ENCODE measurements around the gene CAMTA1.

The CAMTA1 gene

GRCh38 chr1:7335224-7335879 lies 550.1 kb downstream of the CAMTA1 start:
- no peak for DNase-seq

DNA sequence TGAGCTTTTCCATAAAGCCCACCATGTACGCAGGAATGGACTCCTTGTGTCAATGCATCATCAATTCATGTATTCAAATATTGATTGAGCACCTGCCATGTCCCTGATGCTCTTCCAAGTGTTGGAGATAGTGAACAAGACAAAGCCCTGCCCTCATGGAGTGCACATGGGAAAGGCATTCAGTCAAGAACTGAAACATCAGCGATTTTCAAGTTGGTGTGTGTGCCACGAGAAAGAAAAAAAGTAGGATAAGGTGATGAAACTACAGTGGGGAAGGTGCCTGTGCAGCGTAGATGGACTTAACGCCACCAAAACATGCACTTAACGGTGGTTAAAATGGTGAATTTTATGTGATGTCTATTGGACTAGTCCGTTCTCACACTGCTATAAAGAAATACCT lies 553.2 kb downstream of the CAMTA1 start:
- DNase-seq: no peak

- no peak for DNase-seq
Measured at GRCh38 chr1:7339014-7339413, 553.8 kb downstream of the CAMTA1 start.

DNA sequence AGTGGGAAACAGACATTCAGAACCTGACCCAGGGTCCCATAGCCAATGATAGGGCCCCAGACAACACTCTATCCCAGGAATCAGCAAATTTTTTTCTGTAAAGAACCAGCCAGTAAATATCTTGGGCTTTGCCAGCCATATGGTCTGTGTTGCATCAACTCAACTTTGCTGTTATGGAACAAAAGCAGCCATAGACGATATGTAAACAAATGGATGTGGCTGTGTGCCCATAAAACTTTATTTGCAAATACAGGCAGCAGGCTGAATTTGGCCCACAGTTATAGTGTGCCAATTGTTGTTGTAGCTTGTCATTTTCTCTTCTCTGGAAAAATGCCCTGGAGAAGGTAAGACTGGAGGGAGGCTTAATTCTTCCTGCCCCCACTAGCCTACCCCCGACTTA lies 554.7 kb downstream of the CAMTA1 start:
- no peak for DNase-seq

GRCh38 chr1:7341145-7341905 lies 556.1 kb downstream of the CAMTA1 start:
- DNase-seq: no peak

GRCh38 chr1:7343882-7344281 lies 558.6 kb downstream of the CAMTA1 start:
- DNase-seq: no peak

- no peak for DNase-seq
Measured at GRCh38 chr1:7344299-7344698, 559.0 kb downstream of the CAMTA1 start.

DNA sequence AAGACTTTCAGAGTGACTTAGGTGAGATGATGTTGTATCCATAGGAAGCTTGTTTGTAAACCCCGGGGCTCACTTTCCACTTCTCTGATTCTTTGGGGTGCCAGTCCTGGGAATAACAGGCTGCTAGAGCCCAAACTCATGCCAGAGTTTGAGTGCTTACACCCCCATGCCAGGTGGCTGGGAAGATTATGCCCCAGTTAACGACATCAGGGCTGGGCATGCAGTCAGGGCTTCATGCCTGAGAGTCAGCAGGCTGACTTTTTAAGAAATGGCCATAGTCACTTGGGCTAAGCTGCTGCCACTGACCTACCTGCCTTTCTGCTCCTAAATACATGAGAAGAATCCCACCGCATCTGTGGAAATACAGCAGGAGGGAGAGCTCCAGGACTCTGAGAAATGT lies 560.3 kb downstream of the CAMTA1 start:
- DNase-seq: no peak

DNA sequence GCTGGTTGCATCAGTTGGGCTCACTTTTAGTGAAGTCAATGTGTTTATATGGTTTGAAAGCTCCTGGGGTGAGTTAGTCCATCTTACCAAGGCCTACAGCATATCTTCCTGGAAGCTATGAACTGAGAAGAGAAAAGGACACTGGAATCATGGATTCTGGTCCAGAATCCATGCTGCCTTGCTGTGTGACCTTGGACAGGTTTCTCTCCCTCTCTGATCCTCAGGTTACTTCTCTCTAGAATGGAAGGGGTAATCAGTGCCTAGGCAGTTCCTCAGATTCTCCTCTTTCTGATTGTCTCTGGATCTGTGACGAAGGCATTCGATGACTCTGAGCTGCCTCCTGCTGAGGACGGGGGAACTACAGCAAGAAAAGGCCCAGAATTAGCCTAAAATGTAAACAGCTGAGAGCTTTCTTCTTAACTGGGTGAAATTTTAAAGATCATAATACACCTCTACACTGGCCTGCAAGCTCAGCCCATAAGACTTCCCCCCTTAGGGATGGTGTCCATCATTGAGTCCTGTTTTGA lies 560.9 kb downstream of the CAMTA1 start:
- DNase-seq: no peak

DNA sequence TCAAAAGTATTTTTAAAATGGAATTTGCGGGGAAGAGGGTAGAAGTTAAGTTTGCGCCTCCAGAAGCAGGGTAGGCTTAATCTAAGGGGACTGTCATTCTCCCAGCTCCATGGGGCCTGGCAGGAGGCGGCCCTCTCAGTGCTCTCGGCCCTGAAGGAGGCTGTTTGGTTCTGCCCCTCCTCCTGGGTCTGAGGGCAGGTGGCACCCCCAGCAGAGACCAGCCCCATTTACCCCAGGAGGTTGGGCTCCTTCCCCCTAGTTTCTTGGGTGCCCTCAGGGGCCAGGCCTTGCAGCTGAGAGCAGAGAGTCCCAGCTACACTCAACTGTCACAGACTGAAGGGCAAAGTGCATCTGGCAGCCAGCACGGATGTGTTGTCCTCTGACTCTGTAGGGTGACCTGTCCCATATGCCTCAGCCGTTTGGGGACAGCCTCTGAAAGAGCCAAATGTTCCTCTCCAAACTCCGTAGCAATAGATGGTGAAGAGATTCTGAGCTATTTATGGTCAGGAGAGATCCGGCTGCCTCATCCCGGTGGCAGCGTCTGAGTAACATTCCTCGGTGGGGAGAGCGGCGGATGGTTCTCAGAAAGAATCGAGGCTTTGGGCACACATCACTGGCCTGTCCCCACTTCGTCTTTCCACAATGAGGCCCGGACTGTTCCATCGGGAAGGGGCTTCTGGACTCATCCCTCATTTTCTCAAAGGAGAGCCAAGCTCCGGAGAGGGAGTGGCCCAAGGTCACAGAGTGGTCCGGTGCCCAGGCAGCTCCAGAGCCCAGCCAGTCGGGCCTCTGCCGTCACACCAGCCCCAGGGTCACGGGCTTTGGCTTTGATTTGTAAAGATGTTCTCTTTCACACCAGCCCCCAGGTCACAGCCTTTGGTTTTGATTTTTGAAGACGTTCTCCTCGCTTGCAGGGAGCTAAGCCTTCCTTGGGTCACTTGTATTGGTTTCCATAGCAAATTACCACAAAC lies 561.6 kb downstream of the CAMTA1 start:
- DNase-seq: no peak

- no peak for DNase-seq
Measured at GRCh38 chr1:7348073-7348472, 562.8 kb downstream of the CAMTA1 start.

GRCh38 chr1:7348580-7348979 lies 563.3 kb downstream of the CAMTA1 start:
- no peak for DNase-seq

- no peak for DNase-seq
Measured at GRCh38 chr1:7350804-7351203, 565.5 kb downstream of the CAMTA1 start.

DNA sequence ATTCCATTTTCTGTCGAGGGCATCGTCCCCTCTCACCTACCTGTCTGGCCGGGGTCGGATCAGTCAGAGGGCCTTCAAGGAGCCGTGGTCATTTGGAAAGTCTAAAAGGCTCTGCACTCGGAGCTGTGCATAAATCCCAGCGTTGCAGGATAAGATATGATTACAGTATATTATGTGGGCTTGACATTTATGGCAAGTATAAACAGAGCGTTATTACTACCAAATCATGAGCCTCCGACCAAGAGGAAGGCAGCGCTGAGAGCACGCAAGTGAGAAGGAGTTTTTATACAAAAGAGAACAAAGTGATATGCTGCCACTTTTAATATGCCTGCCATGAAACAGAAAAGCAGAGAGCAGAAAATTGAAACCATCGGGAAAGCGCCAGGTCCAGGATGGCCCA lies 566.4 kb downstream of the CAMTA1 start:
- no peak for DNase-seq

DNA sequence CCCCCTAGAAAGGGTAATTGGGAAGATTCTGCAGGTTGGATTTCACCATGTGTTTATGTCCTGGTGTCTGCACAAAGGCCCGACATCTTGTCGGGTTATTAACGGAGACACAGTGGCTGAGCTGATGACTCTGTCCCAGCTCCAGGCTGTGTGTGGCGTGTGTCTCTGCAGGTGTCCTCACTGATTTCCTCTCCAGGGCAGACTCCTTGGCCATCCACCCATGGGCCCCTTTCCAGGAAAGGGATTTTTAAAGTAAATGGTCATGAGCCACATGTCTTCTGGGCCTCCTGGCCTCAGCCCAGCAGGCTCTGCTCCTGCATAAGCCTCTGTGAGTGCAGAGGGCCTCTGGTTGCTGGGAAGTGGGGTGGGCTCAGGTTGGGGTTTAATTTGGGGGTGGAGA lies 567.1 kb downstream of the CAMTA1 start:
- no peak for DNase-seq

- no peak for DNase-seq
Measured at GRCh38 chr1:7352974-7353373, 567.7 kb downstream of the CAMTA1 start.

DNA sequence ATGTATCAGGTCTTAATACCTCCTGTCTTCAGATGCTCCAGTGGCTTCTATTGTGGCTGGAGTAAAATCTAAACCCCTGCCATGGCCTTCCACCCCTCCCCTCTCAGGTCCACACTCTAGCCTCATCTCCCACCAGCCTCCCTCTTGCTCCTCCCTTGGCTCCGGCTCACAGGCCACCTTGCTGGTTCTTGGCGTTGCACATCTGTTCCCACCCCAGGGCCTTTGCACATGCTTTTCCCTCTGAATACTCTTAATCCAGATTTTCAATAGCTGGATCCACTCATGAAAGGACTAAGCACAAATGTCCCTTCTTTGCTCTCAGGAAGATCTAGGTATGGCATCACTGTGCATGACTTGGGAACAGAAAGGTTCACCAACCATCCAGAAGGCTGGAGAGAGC lies 570.4 kb downstream of the CAMTA1 start:
- no peak for DNase-seq

GRCh38 chr1:7356079-7356478 lies 570.8 kb downstream of the CAMTA1 start:
- no peak for DNase-seq

DNA sequence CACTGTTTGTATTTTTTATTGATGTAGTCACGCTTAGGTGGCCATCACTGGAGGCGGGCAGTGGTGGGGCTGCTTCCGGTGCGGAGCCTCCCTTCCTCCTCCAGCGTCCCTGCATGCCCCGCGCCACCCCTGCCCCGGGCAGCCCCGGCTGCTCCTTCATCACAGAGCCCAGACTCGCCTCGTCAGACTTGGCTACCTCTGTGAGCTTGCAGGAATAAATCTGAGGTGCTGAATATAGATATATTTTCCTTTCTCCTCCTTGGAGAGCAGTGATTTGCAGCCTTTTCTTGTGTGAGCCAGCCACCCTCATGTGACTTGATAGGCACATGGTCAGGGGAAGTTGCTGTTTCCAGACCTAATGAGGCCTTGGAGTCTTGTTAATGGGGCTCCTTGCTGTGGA lies 573.2 kb downstream of the CAMTA1 start:
- DNase-seq: no peak

GRCh38 chr1:7360526-7360925 lies 575.3 kb downstream of the CAMTA1 start:
- no peak for DNase-seq

DNA sequence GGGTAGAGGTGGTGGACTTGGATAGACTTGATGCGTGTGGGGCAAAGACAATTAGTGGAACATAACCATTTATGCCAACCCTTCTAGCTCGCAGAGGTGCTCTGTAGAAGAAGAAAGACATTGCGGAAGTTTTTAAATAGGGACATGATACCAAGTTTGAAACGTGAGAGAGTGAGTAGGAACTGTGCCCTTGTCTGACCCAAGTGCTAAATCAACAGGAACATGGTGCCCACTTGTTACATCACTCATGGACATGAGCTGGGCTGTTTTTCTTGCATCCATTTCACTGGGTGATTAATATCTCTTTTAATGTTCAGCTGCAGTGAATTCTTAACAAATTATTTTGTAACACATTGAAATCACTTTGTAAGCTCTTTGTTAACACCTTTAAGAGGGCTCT lies 577.7 kb downstream of the CAMTA1 start:
- DNase-seq: no peak

DNA sequence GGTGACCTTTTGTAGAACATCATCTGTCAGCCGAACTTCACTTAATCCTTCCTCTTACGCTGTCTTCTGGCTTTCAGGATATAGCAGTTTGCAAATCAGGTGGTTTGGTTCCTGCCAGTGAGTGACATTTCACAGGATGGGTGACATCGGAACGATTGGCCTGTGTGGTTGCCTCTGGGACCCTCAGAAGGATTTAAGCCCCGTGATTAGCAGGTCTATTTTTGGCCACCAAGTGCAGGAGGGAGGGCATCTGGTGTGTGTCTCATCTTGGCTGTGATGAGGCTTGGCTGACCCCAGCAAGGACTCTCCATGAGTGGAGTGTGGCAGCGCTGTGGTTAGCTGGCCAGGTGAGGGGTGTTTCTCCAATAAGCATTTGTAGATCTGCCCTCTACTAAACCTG lies 578.2 kb downstream of the CAMTA1 start:
- DNase-seq: no peak

DNA sequence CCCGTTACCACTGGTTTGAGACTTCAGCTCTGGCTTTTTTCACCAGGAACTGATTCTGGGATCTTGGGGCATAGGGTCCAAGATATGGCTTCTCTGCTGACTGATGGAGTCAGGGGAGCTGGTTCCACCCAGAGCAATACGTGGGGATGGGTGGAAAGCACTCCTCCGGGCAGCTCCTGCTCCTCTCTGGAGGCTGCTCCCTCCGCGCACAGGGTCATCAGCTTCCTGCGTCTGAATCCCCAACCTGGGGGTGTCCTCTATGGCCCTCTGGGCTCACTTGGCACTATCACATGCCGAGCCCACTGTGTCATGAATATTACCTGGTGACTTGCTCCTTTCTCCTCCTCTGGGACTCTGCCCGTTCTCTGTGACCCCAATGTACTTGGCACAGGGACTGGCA lies 580.5 kb downstream of the CAMTA1 start:
- DNase-seq: no peak

Measured in GOT3 (cell line).